ENCODE measurements around the gene IZUMO2. TPM values are rescaled to one million over a fixed set of nuclear protein-coding genes. Genes with fewer than 3 reads are reported as not detected.

IZUMO2 gene
- total and polyA plus RNA-seq, 12 donors, result not detected

- TF ChIP-seq CTCF (IDR thresholded peaks at IDR 0.05), result no peak
- TF ChIP-seq POLR2A (IDR thresholded peaks at IDR 0.05), result no peak
- intact Hi-C loops (cut with DNase I), result no loop called here
- peak; percentile 51 to 87 (median 81) for DNase-seq
- H3K27me3 ChIP-seq, result peaks cover 48% of the 10 kb centered on the region
- H3K9me3 ChIP-seq (replicated peaks in 1 of 3), result no peaks in the 10 kb centered on the region
- peaks cover 8 to 11% of the 10 kb centered on the region in 2 donors for H3K4me1 ChIP-seq (replicated peaks in 1 of 2)
- no peak within 1 kb of the TSS for H3K27ac ChIP-seq
- H3K4me3 ChIP-seq, result peak within 1 kb of the TSS in 2 of 4 donors; percentile 23 to 59
- H3K36me3 ChIP-seq (replicated peaks in 1 of 2), result no peaks in the 10 kb centered on the region
- 3 to 12% (median 5%) methylated on average over 7 to 76 of the region's 78 CpGs for WGBS, 4 donors
Observed at GRCh38 chr19:50203281-50204080, 40.4 kb upstream of the IZUMO2 start, which contains the start of gene MYH14. MYH14 (plus strand) TSS chr19:50203622; CDS start chr19:50210366, 6,744 bp downstream.

DNA sequence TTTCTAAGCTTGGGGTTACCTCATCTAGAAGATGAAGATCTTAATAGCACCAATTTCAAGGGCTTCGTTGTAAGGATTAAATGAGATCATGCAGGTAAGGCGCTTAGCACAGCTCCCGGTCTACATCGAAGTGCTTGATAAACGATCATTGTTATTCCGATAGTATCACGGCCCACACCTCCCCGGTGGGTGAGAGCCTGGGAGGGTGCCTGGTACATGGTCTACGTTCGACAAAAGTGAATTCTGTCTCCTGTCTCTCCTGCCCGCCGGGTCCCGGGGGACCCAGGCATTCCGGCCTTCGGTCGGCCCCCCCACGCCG lies 39.8 kb upstream of the IZUMO2 start:
- Histone ChIP-seq H3K4me3 (peak overlapping the region in 1 of 4 donors; percentile 59), H3K27ac (no peak overlapping the region), H3K4me1 (replicated peaks in 1 of 2) (peaks cover 9 to 13% of the 10 kb centered on the region in 2 donors), H3K36me3 (replicated peaks in 1 of 2) (no peaks in the 10 kb centered on the region), H3K9me3 (replicated peaks in 1 of 3) (no peaks in the 10 kb centered on the region), H3K27me3 (peaks cover 48% of the 10 kb centered on the region)
- TF ChIP-seq POLR2A (IDR thresholded peaks at IDR 0.05) (no peak), CTCF (IDR thresholded peaks at IDR 0.05) (no peak)
- intact Hi-C loops (cut with DNase I), result no loop called here
- WGBS, 4 donors, result 11 to 31% (median 20%) methylated on average over 5 to 18 of the region's 18 CpGs
- no peak for DNase-seq

GRCh38 chr19:50202386-50202785 lies 39.3 kb upstream of the IZUMO2 start:
- intact Hi-C loops (cut with DNase I), result no loop called here
- H3K27ac ChIP-seq, result no peak overlapping the region
- H3K4me1 ChIP-seq (replicated peaks in 1 of 2), result peaks cover 9 to 13% of the 10 kb centered on the region in 2 donors
- WGBS, 4 donors, result 81 to 86% (median 85%) methylated on average over 3 of the region's 3 CpGs
- H3K4me3 ChIP-seq, result no peak overlapping the region
- H3K27me3 ChIP-seq, result peaks cover 48% of the 10 kb centered on the region
- DNase-seq, result no peak
- TF ChIP-seq POLR2A (IDR thresholded peaks at IDR 0.05) (no peak), CTCF (IDR thresholded peaks at IDR 0.05) (no peak)
- H3K36me3 ChIP-seq (replicated peaks in 1 of 2), result no peaks in the 10 kb centered on the region
- no peaks in the 10 kb centered on the region for H3K9me3 ChIP-seq (replicated peaks in 1 of 3)

DNA sequence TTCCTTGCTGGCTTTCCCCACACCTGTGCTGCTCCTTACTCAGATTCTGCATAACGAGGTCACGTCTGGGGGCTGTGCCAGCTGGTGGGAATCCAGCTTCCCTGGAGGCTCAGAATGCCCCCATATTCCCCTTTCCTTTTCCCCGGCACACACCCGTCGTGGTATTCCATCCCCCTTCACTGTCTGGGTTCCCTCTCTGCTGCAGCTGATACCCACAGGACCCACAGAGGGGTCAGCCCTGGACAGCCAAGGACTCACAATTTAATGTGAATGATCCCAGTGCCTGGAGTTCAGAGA lies 36.1 kb upstream of the IZUMO2 start:
- Histone ChIP-seq H3K27me3 (peaks cover 31% of the 10 kb centered on the region), H3K4me3 (no peak overlapping the region), H3K27ac (peak overlapping the region in 1 of 5 donors; percentile 44), H3K4me1 (replicated peaks in 1 of 2) (peaks cover 9 to 13% of the 10 kb centered on the region in 2 donors), H3K9me3 (replicated peaks in 1 of 3) (no peaks in the 10 kb centered on the region), H3K36me3 (replicated peaks in 1 of 2) (no peaks in the 10 kb centered on the region)
- DNase-seq, result peak in 2 of 7 donors; percentile 56 to 65
- intact Hi-C loops (cut with DNase I), result no loop called here
- TF ChIP-seq POLR2A (IDR thresholded peaks at IDR 0.05), result no peak
- no peak for TF ChIP-seq CTCF (IDR thresholded peaks at IDR 0.05)
- 2 to 5% (median 3%) methylated on average over 5 of the region's 5 CpGs for WGBS, 4 donors
